HEK293T (cell line): ENCODE results near the gene KRTAP2-3.

Experiments
- CTBP1 ChIP-seq: fragments of 450-650 bp; IDR thresholded peaks from 2 replicates; pipeline ENCODE4 v1.6.1; 2016; ENCODE audit warnings: borderline replicate concordance
- ELF4 ChIP-seq: fragments of 450-650 bp; IDR thresholded peaks from 2 replicates; pipeline ENCODE4 v1.6.1; 2017; ENCODE audit warnings: antibody characterized with exemption
- FOXA1 ChIP-seq: fragments of 450-650 bp; IDR thresholded peaks from 2 replicates; pipeline ENCODE4 v1.6.1; 2016; ENCODE audit warnings: mild to moderate bottlenecking
- FOXK2 ChIP-seq: fragments of 450-650 bp; IDR thresholded peaks from 2 replicates; pipeline ENCODE4 v1.6.1; 2016; ENCODE audit warnings: mild to moderate bottlenecking
- HDGF ChIP-seq: fragments of 450-650 bp; IDR thresholded peaks from 2 replicates; pipeline ENCODE4 v1.6.1; 2017; ENCODE audit warnings: antibody characterized with exemption, borderline replicate concordance
- LEF1 ChIP-seq: fragments of 450-650 bp; IDR thresholded peaks from 2 replicates; pipeline ENCODE4 v1.6.1; 2017; ENCODE audit warnings: mild to moderate bottlenecking, borderline replicate concordance
- PKNOX1 ChIP-seq: fragments of 450-650 bp; IDR thresholded peaks from 2 replicates; pipeline ENCODE4 v1.6.1; 2016
- SP1 ChIP-seq: fragments of 450-650 bp; IDR thresholded peaks from 2 replicates; pipeline ENCODE4 v1.6.1; 2017
- SUZ12 ChIP-seq: fragments of 450-650 bp; IDR thresholded peaks from 2 replicates; pipeline ENCODE4 v1.6.1; 2016; ENCODE audit warnings: mild to moderate bottlenecking
- TARDBP ChIP-seq: fragments of 450-650 bp; IDR thresholded peaks from 2 replicates; pipeline ENCODE4 v1.6.1; 2016
- ZNF384 ChIP-seq: fragments of 450-650 bp; IDR thresholded peaks from 2 replicates; pipeline ENCODE4 v1.6.1; 2016

- TF ChIP-seq HDGF (no peak), SP1 (no peak), ZNF384 (no peak), PKNOX1 (no peak), CTBP1 (no peak), TARDBP (no peak), FOXK2 (no peak), LEF1 (no peak), SUZ12 (no peak), FOXA1 (no peak), ELF4 (no peak)
These were observed 9.1 kb upstream of the KRTAP2-3 start for GRCh38 chr17:41069031-41069430.
